Stimulated activated CD8-positive, alpha-beta memory T cell treated with anti-CD3 and anti-CD28 coated beads, Interleukin-4, amount 100 ng/mL, for 1 hour (primary cell): Measurements from ENCODE around the gene IL12B.
"Not testable (repeated sequence)": the region's sequence is repeated elsewhere in the genome, so short reads cannot be mapped to it uniquely, and the experiment has no call there.

Experiments used
- DNase-seq, 2 donors: peaks; one replicate each; pipeline ENCODE4 v3.0.0-alpha.2; 2020; ENCODE audit warnings: low read depth in 2 of 2, low spot score in 1 of 2

Gene IL12B

DNA sequence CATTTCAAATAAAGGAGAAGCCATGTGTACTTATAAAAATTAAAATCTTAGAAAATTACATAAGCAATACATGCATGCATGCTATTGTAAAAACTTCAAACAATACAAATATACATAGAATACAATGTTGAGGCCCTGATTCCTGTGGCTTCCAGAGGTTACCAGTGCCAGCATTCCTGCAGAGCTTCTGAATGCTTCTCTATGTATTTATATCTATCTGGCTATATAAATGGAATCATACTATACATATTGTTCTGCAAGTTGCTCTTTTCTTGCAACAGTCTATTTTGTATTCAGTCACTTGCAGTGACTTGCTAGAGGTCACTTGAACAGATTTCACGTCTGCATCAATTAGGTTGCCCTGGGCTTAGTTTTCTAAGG lies 3.2 kb upstream of the IL12B start:
- no peak for DNase-seq

DNA sequence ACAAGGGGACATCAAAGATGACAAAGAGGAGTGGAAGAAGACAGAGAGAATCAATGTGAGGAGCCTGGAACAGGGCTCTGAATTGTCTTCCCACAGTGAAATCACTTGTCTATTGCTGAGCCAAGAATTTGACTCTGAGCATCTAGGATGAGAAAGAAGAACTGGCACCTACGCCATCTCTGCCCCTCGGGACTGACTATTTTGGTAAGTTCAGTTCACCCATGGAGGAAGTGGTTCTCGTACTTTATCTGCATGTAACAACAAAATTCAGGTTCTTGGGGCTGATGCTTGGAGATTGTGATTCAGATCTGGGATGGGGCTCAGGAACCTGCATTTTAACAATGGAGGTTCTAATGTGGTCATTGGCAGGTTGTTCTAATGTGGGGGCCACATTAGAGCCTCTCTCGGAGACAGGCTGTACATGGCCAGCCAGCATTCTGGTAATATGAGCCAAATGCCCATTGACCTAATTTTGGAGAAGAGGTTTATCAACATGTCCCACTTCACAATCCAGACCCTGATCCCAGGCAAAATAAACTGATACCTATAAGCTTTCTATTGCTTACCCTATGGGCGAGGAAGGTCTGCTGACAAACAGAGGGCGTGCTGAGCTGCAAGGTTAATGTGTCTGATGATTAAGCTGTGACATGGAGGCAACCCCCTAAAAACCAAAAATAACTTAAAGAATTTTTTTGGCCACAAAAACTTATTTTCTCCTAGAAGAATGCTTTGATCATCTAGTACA lies 2.7 kb upstream of the IL12B start:
- no peak for DNase-seq

DNA sequence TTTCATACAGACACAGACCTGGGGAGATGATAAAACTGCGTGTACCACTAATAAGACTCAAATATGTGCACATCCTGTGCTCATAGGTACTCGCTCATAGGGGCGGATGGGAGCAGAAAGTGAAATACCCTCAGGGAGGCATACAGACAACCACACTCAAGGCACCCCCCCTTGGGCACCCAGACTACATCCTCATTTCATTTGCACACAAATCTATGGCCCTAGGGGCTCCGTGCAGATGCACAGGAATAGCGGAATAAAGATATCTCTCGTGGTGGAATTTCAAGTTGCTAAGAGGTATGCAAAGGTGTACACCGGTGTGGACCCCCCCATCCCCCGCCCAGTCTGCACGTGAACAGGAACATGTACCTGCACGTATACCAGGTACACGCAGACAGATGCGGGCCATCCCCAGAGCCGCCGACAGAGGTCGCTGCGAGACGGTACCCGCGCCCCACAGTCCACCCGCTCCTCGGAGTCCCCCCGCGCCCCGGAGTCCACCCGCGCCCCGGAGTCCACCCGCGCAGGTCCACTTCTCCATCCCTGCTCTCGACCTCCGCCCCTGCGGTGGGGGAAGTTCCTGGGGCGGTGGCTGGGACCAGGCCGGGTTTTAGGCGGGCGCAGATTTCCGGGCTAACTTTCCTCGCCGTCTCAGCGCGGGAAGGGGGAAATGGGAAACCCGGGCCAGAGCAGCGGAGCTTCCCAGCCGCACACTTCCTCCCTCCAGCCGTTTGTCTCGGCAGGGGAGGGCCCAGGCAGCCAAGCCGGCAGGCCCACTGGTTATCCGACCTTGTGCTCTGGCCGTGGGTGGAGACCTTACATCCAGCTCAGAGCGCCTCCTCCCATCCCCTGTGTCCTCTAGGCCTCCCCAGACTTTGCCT lies 1.0 kb upstream of the IL12B start:
- DNase-seq = peak; percentile 38 to 47

DNA sequence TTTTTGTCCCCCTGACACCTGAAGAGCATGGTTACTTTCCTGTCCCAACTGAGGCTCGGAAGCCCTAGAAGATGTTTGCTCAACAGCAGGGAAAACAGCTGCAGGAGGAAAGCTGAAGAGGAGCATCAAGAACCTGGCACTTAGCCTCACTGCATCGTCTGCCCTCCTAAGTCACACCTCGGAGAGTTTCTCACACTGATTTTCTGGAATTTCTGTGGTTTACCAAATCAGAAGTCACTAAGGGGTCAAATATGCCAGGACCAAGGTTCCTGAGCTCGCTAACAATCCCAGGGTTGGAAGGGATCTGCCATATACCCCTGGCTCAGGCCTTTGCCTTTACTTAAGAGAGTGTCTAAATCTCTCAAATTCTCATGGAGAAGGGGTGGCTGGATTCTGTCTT lies 5.3 kb downstream of the IL12B start:
- DNase-seq = no peak

DNA sequence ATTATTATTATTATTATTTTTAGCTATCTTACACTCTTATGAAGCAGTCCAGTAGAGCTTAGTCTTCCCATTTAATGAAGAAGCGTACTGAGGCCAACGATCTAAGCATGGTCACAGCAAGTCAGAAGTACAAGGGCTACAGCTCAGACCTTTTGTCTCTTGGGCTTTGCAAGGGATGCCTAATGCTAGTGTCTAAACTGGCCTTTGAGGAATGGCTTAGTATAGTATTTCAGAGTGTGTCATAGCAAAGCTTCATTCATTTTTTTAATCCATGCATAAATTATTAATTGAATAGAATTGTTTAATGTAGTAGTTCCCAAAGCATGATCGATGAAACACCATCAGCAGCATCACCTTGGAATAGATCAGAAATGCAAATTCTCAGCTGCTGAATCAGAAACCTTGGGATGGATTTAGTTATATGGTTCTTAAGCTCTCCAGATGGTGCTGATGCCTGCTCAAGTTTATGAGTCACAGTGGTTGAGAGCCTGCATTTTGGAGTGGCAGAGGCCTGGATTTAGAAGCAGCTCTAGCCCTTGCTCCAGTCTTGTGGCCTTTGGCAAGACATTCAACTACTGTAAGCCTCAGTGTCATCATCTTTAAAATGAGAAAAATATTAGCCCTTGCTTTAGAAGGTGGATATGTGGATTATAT lies 6.1 kb downstream of the IL12B start:
- DNase-seq = no peak

DNA sequence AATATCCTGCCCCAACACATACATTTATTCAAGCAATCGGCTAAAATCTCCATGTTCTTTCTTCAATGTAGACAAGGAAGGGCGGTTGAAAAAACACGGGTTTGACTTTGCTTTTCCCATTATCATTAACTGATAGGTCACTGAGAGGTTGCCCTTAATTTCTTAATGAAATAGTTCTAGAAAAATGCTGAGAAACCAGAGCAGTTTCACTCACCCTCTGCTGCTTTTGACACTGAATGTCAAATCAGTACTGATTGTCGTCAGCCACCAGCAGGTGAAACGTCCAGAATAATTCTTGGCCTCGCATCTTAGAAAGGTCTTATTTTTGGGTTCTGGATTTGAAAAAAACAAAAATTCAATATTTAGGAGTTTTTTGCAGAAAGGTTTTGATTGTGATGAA lies 8.1 kb downstream of the IL12B start:
- no peak for DNase-seq

DNA sequence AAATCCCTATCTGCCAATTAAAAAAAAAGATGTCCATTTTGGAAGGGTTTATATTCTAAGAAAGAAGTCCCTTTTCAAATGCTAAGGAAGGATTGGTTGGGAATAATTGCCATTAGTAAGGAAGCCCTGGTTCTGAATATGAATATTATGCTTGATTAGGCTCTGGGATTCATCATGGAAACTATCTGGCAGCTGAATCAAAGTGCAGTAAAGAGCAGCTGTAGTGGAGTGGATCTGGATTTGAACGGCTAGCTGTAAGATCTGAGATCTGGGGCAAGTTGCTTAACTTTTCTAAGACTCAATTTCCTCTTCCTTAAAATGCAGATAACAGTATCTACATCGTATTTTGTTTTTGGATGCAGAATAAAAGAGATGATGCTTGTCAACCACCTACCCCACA lies 10.5 kb downstream of the IL12B start:
- no peak for DNase-seq

DNA sequence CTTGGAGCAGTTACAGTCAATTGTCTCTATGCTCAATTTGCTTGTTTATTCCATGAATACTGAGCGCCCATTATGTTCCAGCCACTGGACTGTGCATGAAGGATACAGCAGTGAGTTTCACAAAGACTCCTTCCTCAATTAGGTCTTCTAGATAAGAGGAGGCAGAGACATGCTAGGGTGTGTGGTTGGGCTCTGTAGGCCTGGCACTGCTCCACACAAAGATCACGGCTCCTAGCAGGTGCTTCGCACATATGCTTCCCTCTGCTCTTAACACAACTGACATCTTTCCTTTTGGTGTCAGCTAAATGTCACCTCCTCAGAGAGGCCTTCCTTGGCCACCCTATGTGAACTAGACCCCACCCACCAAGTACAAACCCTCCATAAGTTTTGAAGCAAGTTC lies 10.9 kb downstream of the IL12B start:
- DNase-seq = no peak

DNA sequence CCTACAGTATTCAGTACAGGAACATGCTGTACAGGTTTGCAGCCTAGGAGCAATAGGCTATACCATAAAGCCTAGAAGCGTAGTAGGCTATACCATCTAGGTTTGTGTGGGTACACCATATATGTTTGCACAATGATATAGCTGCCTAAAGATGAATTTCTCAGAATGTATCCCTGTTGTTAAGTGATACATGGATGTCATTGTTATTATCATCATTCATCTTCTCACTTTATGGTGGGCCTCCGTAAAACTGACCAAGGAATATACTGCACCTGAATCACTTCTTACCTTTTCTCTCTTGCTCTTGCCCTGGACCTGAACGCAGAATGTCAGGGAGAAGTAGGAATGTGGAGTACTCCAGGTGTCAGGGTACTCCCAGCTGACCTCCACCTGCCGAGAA lies 11.8 kb downstream of the IL12B start:
- DNase-seq = no peak

DNA sequence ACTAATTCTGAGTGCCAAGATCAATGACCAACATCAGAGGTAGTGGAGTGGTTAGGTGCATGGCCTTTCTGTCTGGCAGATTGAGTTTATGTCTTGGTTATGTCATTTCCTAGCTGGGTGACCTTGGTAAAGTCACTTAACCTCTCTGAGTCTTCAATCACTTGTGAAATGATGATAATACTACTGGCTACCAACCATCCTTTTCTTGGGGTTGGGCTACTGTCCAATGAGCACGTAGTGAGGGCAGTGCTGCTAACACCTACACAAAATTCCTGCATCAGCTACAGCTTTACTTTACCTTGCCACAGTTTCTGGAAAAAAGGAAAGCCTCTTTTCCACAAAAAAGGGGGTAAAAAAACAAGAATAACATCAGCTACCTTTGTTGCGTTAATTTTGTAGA lies 12.4 kb downstream of the IL12B start:
- no peak for DNase-seq

DNA sequence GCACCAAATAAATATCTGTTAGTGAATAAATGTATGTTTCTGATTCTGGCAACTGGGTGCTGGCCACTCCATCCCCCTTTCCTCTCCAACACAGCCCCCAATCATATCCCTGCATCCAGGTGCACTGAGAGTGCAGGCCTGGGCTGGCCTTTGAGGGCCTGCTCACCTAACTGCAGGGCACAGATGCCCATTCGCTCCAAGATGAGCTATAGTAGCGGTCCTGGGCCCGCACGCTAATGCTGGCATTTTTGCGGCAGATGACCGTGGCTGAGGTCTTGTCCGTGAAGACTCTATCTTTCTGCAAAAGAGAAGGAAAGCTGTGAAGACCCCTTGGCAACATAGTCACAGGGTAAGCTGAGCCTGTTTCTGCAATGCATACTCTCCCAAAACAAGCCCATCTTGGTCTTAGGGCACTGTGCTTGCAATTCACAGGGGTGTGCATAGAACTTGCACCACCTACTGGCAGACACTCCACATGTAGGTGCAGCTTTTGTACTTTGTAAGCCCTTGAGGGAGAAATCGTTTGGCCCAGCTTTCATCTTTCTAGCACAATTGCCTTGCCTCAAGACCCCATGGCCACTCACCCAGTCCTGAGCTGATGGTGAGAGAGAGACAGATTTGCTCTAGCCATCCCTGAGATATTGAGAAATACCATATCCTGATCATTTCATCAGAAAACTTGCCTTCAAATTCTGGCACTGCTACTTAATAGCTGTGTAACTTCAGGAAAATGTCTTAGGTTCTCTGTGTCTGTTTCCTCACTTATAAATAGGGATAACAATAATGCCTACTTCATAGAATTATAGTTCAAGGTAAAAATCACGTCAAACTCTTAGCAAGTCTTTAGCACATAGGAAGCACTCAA lies 13.5 kb downstream of the IL12B start:
- DNase-seq = no peak

DNA sequence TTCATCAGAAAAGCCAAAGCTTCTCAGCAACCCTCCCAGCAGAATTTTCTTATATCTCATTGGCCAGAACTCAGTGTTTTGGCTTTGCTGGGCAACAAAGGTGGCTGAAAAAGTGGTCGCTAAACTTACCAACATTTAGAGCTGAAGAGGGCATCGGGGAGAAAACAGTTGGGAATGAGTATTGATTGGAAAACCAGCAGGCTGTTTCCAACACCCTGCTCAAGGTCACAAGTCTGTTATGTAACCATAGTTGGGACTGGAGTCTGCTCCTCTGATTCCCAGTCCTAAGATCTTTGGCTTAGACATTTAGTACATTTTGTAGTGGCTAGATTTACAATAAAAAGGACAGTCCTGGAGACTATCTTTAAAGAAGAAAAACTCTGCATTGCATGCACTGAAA lies 17.1 kb downstream of the IL12B start:
- DNase-seq = no peak

DNA sequence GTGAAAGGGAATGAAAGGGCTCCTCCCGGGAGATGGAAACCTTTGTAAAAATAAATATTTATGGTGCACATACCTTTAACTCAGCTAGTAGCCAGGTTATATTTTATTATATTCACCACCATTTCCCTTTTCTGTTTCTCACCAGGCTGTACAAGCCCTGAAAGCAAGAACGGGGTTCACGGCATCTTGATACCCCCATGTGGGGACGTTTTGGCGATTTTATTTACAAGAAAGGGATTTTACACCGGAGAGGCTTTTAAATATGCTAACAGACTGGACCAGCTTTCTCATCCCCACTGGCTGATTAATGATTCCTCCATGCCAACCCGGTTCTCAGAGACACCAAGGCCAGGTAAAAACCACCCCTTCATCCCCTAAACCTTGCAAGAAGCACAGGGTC lies 19.2 kb downstream of the IL12B start:
- DNase-seq = no peak

DNA sequence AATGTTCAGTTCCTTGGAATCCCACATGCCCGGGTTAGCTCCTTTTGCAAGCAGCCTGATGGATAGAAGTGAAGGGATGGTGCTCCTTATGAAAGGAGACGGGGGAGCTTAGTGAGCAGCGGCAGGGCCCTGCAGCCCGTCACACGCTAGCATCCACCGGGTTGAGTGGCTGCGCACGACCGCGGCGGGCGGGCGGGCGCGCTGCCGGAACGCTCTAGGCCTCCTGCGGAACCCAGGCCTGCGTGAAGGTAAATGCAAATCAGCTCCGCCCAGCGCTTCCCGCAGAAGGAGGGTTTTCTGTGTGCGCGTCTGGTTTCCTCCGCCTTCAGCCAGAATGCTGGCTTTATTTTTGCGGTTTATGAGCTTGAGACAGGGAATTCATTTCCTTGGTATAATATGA lies 19.8 kb downstream of the IL12B start:
- no peak for DNase-seq

DNA sequence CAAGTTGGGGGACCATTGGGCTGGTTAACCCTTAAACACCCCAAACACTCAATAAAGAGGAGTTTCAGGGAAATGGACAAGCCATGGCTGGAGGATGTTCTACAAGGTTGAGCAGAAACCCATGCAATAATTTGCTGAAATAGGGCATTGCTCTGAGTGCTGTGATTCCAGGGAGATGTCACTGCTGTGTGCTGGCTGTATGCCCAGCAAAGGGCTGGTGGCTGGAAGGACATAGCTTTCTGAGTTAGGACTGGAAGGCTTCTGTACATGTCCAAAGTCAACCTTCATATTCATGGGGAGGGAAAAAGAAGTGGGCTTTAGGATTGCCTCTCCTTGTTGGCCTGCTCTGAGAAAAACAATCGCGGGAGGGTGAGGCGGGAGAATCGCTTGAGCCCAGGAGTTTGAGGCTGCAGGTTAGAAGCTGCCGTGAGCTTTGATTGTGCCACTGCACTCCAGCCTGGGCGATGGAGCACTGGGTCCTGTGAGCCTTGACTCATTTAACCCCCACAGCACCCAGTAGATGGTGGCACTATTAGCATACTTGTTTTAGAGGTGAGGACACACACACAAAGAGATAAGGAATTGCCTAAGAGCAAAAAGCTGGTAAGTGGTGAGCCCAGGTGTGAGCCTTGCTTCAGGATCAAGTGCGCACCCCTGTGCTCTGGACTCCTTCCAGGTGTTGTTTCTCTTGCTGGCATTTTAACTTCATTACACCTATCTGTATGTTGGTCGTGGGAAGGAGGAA lies 20.4 kb downstream of the IL12B start:
- DNase-seq = no peak

DNA sequence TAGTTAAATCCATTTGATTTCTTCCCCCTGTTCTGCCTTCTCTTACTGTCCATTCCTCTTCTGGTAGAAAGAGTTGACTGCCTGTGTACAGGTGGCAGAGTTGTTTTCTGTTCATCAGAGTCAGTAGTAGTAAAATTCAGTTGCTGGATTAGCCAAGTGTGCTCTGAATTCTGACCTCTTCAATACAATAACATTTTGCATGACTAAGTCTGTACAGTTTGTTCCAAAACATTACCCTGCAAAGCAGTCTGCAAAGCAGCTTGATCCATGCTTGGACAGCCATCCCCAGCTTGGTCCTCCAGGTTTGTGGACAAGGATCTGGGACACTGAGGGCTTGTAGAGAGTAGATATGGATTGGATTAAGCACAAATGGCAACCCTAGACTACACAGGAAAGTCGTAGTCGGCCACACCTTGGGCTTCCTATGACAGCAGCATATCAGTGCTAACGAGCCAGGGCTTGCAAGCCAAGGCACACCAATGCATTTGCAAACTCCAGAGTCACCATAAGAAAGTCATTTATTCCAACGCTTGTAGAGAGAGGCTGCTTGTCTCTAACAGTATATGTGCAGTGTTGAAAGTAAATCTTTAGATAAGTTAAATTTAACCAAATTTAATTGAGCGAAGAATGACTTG lies 25.2 kb downstream of the IL12B start:
- no peak for DNase-seq

DNA sequence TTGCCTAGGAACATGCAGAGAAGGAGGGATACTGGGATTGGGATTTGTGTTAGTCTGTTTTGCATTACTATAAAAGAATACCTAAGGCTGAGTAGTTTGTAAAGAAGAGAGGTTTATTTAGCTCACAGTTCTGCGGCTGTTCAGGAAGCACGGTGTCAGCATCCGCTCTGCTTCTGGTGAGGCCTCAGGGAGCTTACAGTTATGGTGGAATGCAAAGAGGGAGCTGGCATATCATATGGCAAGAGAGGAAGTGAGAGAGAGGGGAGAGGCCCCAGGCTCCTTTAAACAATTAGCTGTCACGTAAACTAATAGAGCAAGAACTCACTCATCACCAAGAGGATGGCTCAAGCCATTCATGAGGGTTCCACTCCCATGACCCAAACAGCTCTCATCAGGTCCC lies 27.0 kb downstream of the IL12B start:
- DNase-seq = no peak

DNA sequence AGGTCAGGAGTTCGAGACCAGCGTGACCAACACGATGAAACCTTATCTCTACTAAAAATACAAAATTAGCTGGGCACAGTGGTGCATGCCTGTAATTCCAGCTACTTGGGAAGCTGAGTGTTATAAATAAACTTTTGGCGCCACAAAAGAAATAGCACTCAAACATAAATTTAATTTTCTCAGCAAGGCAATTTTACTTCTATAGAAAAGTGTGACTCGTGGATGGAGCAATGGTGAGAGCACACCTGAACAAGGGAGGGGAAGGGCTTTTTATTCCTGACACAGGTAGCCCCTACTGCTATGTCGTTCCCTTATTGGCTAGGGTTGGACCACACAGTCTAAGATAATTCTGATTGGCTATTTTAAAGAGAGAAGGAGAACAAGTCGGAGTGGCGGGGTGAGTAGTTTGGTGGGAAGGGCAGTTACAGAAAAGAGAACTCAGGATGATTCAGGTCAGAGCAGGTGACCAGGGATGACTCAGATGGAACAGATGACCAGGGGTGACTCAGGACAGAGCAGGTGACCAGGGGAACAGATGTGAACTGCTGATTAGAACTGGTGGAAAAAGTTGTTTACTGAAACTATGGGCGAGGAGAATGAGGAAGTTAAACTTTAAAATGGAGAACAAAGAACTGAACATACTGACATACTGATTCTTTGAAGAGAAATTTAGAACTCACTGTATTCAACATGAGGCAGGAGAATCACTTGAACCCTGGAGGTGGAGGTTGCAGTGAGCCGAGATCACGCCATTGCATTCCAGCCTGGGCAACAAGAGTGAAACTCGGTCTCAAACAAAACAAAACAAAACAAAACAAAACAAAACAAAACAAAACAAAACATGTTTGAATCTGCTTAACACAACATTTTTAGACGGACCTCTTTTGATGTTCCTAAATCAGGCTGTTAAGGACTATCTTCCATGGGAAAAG lies 28.1 kb downstream of the IL12B start:
- DNase-seq = not testable (repeated sequence)

DNA sequence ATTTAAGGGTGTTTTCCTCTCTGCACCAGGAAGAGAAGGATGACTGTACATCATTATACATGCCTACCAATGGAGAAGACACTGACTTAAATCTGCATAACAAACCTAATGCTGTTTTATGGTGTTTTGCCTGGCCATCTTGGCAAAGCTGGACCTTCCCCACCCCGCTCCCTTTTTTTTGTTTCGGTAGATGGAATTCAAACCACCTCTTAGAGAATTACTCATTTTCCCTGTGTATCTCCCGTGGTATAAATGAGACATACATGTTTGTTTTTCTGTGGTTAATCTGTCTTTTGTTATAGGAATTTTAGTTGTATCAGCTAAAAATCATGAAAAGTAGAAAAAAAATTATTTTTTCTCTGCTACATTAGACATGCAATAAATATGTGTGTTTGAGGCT lies 28.8 kb downstream of the IL12B start:
- DNase-seq = no peak
